Esophagus squamous epithelium (tissue), 5 donors: ENCODE measurements around the gene MGAT4B. TPM values are rescaled to one million over a fixed set of nuclear protein-coding genes. Genes with fewer than 3 reads are reported as not detected.

Experiments
- DNase-seq: peaks from one replicate; lab custom pipeline; 2025; lab: John Stamatoyannopoulos, UW
- H3K27ac ChIP-seq, 4 donors: fragments of 200-600 bp; sonication (generic); one replicate each; pipeline ENCODE4 v1.5.1; 2016 to 2019; ENCODE audit warnings: mild to moderate bottlenecking in 1 of 4
- H3K27me3 ChIP-seq, 4 donors: fragments of 200-600 bp; sonication (generic); 1 replicate in 3 of 4; 2 replicates in 1 of 4; pipeline versions ENCODE4 v1.5.1 to v1.6.0; 2017 to 2021; ENCODE audit warnings: antibody characterized with exemption in 1 of 4
- H3K36me3 ChIP-seq, 3 donors: fragments of 200-600 bp; sonication (generic); one replicate each; pipeline ENCODE4 v1.5.1; 2016 to 2019
- H3K4me1 ChIP-seq, 3 donors: fragments of 200-600 bp; sonication (generic); one replicate each; pipeline ENCODE4 v1.5.1; 2017 to 2019
- H3K4me3 ChIP-seq, 4 donors: fragments of 200-600 bp; sonication (generic); 1 replicate in 3 of 4; 2 replicates in 1 of 4; pipeline ENCODE4 v1.5.1; 2016 to 2019; ENCODE audit warnings: mild to moderate bottlenecking in 2 of 4, moderate library complexity in 1 of 4
- H3K9me3 ChIP-seq, 3 donors: fragments of 200-600 bp; sonication (generic); one replicate each; pipeline ENCODE4 v1.5.1; 2016 to 2019
- POLR2A ChIP-seq, 4 donors: fragments of 450-650 bp; IDR thresholded peaks; one replicate each; pipeline ENCODE4 v1.6.1; 2017; ENCODE audit warnings: antibody characterized with exemption in 4 of 4, mild to moderate bottlenecking in 4 of 4, moderate library complexity in 3 of 4
- WGBS, 2 donors: methylation state at CpG; one replicate each; pipeline ENCODE4 v1.1.5; 2018; 5-methylcytosine and 5-hydroxymethylcytosine counted together
- intact Hi-C: fragments of 100-400 bp; cut with DNase I; formaldehyde crosslinking; loops from one replicate; pipeline ENCODE4 v1.15.0; 2022
- total RNA-seq, 4 donors: library from RNA; depleted of rRNA; stranded (reverse); fragments of >200 nt; gene quantifications; one replicate each; pipeline ENCODE4 v1.1.0, GENCODE V29; 2016
- TF ChIP-seq, protein P1 (sequence below), 6 experiments: fragments of 450-650 bp in 4 of 6; fragments of 200-600 bp in 2 of 6; sonication (generic) in 2 of 6; IDR thresholded peaks; one replicate each; pipeline ENCODE4 v1.5.1; 2016 to 2019; ENCODE audit warnings: antibody characterized with exemption in 6 of 6, mild to moderate bottlenecking in 4 of 6, moderate library complexity in 4 of 6
- donor health status: DM: yes; HTN: yes; CAD: no.

The MGAT4B gene
- total RNA-seq, 4 donors from 2014 or later, result 68.5 to 119 (median 87.7) TPM

DNA sequence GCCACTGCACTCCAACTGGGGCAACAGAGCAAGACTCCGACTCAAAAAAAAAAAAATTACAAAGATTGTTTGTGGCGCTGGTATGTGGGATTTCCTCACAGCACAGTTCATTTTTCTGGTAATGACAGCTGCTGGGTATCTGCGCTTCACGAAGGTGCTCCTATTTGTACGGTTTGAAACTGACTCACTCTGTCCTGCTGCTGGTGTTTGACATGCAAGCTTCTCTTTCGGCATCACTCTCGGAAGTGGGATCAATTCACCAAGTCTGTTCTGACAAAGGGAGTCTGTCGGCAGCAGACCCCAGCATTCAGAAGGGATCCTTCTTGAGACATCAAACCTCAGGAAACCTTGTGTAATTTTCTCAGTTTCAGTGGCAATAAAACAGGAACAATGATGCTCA lies 47.7 kb downstream of the MGAT4B start:
- Histone ChIP-seq H3K36me3 (no peaks in the 10 kb centered on the region), H3K9me3 (no peaks in the 10 kb centered on the region), H3K4me3 (no peak overlapping the region), H3K4me1 (peaks cover 23 to 57% (median 29%) of the 10 kb centered on the region in 3 donors), H3K27me3 (no peaks in the 10 kb centered on the region), H3K27ac (no peak overlapping the region)
- intact Hi-C loops, result no loop called here
- TF ChIP-seq POLR2A (IDR thresholded peaks at IDR 0.05), result no peak
- TF ChIP-seq, protein P1, sequence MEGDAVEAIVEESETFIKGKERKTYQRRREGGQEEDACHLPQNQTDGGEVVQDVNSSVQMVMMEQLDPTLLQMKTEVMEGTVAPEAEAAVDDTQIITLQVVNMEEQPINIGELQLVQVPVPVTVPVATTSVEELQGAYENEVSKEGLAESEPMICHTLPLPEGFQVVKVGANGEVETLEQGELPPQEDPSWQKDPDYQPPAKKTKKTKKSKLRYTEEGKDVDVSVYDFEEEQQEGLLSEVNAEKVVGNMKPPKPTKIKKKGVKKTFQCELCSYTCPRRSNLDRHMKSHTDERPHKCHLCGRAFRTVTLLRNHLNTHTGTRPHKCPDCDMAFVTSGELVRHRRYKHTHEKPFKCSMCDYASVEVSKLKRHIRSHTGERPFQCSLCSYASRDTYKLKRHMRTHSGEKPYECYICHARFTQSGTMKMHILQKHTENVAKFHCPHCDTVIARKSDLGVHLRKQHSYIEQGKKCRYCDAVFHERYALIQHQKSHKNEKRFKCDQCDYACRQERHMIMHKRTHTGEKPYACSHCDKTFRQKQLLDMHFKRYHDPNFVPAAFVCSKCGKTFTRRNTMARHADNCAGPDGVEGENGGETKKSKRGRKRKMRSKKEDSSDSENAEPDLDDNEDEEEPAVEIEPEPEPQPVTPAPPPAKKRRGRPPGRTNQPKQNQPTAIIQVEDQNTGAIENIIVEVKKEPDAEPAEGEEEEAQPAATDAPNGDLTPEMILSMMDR (IDR thresholded peaks at IDR 0.05), result no peak
- WGBS, 2 donors, result 68 to 80% methylated on average over 5 to 8 of the region's 8 CpGs
- DNase-seq, result no peak

DNA sequence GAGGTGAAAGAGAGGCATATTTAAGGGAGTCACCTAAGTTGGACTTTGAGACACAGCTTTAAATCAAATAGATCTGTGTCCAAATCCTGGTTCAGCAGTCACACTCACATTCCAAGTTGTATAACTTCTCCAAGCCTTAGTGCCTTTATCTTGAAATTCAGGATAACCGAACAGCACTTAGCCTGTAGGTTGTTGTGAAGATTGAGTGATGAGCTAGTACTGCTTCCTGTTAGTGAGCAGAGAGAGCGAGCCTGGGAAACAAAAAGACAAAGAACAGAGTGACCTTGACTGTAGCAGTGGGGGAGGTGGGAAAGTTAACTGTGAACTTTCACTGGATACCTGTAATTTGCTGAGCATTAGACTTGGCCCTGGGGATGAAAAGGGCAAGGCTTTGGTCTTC lies 51.6 kb downstream of the MGAT4B start:
- no peak for DNase-seq

DNA sequence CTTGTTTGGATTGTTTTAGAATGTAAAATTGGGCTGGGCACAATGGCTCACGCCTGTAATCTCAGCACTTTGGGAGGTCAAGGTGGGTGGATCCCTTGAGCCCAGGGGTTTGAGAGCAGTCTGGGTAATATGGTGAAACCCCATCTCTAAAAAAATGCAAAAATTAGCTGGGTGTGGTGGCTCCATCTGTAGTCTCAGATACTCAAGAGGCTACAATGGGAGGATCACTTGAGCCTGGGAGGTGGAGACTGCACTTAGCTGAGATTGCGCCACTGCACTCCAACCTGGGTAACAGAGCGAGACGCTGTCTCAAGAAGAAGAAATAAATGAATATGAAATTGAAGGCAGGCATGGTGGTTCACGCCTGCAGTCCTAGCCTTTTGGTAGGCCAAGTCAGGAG lies 52.7 kb downstream of the MGAT4B start:
- intact Hi-C loops, result no loop called here
- no peaks in the 10 kb centered on the region for H3K27me3 ChIP-seq
- no peak overlapping the region for H3K27ac ChIP-seq
- peaks cover 0 to 28% (median 0%) of the 10 kb centered on the region in 3 donors for H3K36me3 ChIP-seq
- WGBS, 2 donors, result 81 to 93% methylated on average over 4 to 5 of the region's 5 CpGs
- TF ChIP-seq, protein P1 (IDR thresholded peaks at IDR 0.05), result no peak
- no peak for TF ChIP-seq POLR2A (IDR thresholded peaks at IDR 0.05)
- H3K4me3 ChIP-seq, result no peak overlapping the region
- no peaks in the 10 kb centered on the region for H3K9me3 ChIP-seq
- DNase-seq, result no peak
- peaks cover 0 to 18% (median 3%) of the 10 kb centered on the region in 3 donors for H3K4me1 ChIP-seq

More for the DNA sequence above, 51.6 kb downstream of the MGAT4B start:
- H3K36me3 ChIP-seq, result peaks cover 0 to 17% (median 0%) of the 10 kb centered on the region in 3 donors
- H3K27ac ChIP-seq, result no peak overlapping the region
- 57 to 76% methylated on average over 2 of the region's 2 CpGs for WGBS, 2 donors
- peaks cover 0 to 25% (median 3%) of the 10 kb centered on the region in 3 donors for H3K4me1 ChIP-seq
- TF ChIP-seq POLR2A (IDR thresholded peaks at IDR 0.05), result no peak
- TF ChIP-seq, protein P1 (IDR thresholded peaks at IDR 0.05), result no peak
- H3K27me3 ChIP-seq, result no peaks in the 10 kb centered on the region
- intact Hi-C loops, result no loop called here
- H3K9me3 ChIP-seq, result no peaks in the 10 kb centered on the region
- H3K4me3 ChIP-seq, result no peak overlapping the region

DNA sequence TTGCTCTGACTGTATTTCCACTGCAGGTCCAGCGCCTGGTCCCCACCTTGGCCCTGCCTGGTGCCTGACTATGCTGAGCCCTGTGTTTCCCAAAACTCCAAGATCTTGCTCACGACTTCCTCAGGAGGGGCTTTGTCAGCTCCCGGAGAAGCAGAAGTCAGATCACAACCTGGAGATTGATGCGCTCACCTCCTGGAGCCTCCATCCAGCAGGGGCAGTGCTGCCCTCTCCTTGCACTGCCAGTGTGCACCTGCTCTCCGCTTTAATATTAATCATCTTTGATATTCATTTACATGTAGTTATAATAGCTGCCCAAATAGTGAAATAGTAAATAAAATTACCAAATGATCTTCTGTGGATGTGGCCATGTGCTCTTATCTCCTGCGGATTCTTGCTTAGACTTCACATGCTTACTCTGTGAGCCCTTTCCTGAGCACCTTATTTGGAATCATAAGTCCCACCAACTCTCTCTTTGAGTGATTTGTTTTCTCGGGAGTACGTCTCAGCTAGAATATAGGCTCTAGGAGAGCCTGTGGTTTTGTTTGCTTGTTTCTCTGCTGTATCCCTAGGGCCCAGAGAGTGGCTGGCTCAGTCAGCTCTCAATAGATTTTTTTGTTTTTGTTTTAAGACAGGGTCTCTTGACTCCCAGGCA lies 56.7 kb downstream of the MGAT4B start:
- TF ChIP-seq POLR2A (IDR thresholded peaks at IDR 0.05), result no peak
- TF ChIP-seq, protein P1 (IDR thresholded peaks at IDR 0.05), result no peak
- Histone ChIP-seq H3K36me3 (peaks cover 0 to 29% (median 0%) of the 10 kb centered on the region in 3 donors), H3K27ac (no peak overlapping the region), H3K27me3 (no peaks in the 10 kb centered on the region), H3K4me3 (no peak overlapping the region), H3K9me3 (no peaks in the 10 kb centered on the region), H3K4me1 (peaks cover 0 to 21% (median 3%) of the 10 kb centered on the region in 3 donors)
- DNase-seq, result no peak
- intact Hi-C loops, result no loop called here
- 75 to 79% methylated on average over 8 of the region's 8 CpGs for WGBS, 2 donors

DNA sequence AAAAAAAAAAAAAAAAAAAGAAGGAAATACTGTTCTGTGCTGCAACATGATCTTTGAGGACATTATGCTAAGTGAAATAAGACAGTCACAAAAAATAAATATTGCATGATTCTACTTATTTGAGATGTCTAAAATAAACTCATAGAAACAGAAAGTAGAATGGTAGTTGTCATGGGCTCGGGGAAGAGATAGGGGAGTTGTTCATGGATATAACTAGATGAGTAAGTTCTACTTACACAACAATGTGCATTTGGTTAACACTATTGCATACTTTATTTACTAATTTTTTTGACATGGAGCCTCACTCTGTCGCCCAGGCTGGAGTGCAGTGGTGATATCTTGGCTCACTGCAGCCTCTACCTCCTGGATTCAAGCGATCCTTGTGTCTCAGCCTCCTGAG lies 58.9 kb downstream of the MGAT4B start:
- Histone ChIP-seq H3K4me1 (peaks cover 0 to 9% (median 0%) of the 10 kb centered on the region in 3 donors), H3K36me3 (peaks cover 0 to 29% (median 0%) of the 10 kb centered on the region in 3 donors), H3K4me3 (no peak overlapping the region), H3K9me3 (no peaks in the 10 kb centered on the region), H3K27me3 (no peaks in the 10 kb centered on the region), H3K27ac (no peak overlapping the region)
- intact Hi-C loops, result no loop called here
- TF ChIP-seq, protein P1 (IDR thresholded peaks at IDR 0.05), result no peak
- no peak for TF ChIP-seq POLR2A (IDR thresholded peaks at IDR 0.05)
- no peak for DNase-seq
- WGBS, 2 donors, result 82 to 90% methylated on average over 3 of the region's 3 CpGs
